Ectodermal cell (in vitro differentiated cells): ENCODE measurements around the gene DDX4.
"Not testable (repeated sequence)": the region's sequence is repeated elsewhere in the genome, so short reads cannot be mapped to it uniquely, and the experiment has no call there.

Source experiments
- H3K27ac ChIP-seq: 2 replicates; pipeline ENCODE4 v1.7.0; 2013; ENCODE audit warnings: mild to moderate bottlenecking, low read depth, low read length; ENCODE audit not compliant: insufficient read depth, poor library complexity, severe bottlenecking
- H3K27me3 ChIP-seq: 2 replicates; pipeline ENCODE4 v1.7.0; 2013; ENCODE audit warnings: mild to moderate bottlenecking, low read length; ENCODE audit not compliant: insufficient read depth, control insufficient read depth, poor library complexity, severe bottlenecking
- H3K36me3 ChIP-seq: one replicate; pipeline ENCODE4 v1.7.0; 2013; ENCODE audit warnings: low read length; ENCODE audit not compliant: control insufficient read depth, insufficient read depth
- H3K4me1 ChIP-seq: one replicate; pipeline ENCODE4 v1.7.0; 2013; ENCODE audit warnings: low read length; ENCODE audit not compliant: control insufficient read depth, insufficient read depth
- H3K4me3 ChIP-seq: 2 replicates; pipeline ENCODE4 v1.7.0; 2013; ENCODE audit warnings: low read depth, low read length, control low read depth; ENCODE audit not compliant: insufficient read depth
- H3K9me3 ChIP-seq: 2 replicates; pipeline ENCODE4 v1.7.0; 2013; ENCODE audit warnings: mild to moderate bottlenecking, low read length, moderate library complexity; ENCODE audit not compliant: control insufficient read depth
- WGBS, 2 experiments: methylation state at CpG; one replicate each; pipeline ENCODE4 v1.1.7; 2013; ENCODE audit warnings: missing lambda C conversion rate in 2 of 2; 5-methylcytosine and 5-hydroxymethylcytosine counted together

Gene DDX4

GRCh38 chr5:55758714-55759113, 20.9 kb downstream of the DDX4 start:
- no peaks in the 10 kb centered on the region for H3K27me3 ChIP-seq

GRCh38 chr5:55761721-55762120, 23.9 kb downstream of the DDX4 start:
- 91 to 98% methylated on average over 6 to 7 of the region's 7 CpGs for WGBS, 2 experiments
- H3K4me3 ChIP-seq, H3K4me1 ChIP-seq, H3K36me3 ChIP-seq, H3K9me3 ChIP-seq, H3K27ac ChIP-seq, H3K27me3 ChIP-seq: not testable (repeated sequence)

More at GRCh38 chr5:55758714-55759113, 20.9 kb downstream of the DDX4 start:
- Histone ChIP-seq H3K4me1 (no peaks in the 10 kb centered on the region), H3K4me3 (no peak overlapping the region), H3K9me3 (no peaks in the 10 kb centered on the region), H3K27ac (no peak overlapping the region), H3K36me3 (no peaks in the 10 kb centered on the region)
- 87 to 98% methylated on average over 2 of the region's 2 CpGs for WGBS, 2 experiments

DNA sequence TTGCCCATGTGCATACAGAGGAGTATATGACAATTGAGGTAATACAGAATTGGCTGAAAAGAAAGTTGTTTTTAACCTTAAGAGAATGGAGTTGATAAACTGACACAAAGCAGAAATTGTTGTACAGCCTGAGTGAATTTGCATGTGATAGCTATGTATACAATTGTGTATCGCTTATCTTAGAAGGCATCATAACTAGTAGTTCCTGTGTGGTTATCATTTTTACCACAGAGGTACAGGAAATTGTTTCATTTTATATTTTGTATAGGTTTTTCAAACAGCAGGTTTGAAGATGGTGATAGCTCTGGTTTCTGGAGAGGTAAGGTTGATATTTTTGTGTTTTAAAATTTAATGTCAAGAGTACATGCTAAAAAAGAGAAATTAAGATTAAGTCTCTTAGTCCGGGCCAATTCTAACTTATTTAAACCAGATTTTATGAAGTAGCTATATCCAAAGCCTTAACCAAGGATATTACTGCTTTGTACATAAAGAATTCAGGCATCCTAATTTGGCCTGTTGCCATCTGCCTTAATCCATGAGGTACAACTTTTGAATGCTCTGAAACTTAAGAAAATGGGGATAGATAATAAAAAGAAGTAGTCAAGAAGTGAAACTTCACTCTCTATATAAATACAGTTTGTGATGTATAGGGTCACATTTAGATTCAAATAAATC, 26.0 kb downstream of the DDX4 start:
- no peaks in the 10 kb centered on the region for H3K4me1 ChIP-seq
- no peaks in the 10 kb centered on the region for H3K9me3 ChIP-seq
- H3K27me3 ChIP-seq = no peaks in the 10 kb centered on the region
- H3K36me3 ChIP-seq = no peaks in the 10 kb centered on the region
- 92 to 93% methylated on average over 1 to 2 of the region's 2 CpGs for WGBS, 2 experiments
- H3K27ac ChIP-seq = no peak overlapping the region
- no peak overlapping the region for H3K4me3 ChIP-seq

DNA sequence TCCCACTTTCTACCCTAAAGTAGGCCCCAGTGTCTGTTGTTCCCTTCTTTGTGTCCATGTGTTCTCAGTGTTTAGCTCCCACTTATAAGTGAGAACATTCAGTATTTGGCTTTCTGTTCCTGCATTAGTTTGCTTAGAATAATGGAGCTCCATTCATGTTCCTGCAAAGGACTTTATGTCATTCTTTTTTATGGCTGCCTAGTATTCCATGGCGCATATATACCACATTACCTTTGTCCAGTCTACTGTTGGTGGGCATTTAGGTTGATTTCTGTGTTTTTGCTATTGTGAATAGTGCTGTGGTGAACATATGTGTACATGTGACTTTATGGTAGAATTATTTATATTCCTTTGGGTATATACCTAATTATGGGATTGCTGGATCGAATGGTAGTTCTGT, 30.4 kb downstream of the DDX4 start:
- H3K36me3 ChIP-seq = no peaks in the 10 kb centered on the region
- no peak overlapping the region for H3K27ac ChIP-seq
- no peaks in the 10 kb centered on the region for H3K27me3 ChIP-seq
- 80 to 94% methylated on average over 1 to 2 of the region's 2 CpGs for WGBS, 2 experiments
- no peak overlapping the region for H3K4me3 ChIP-seq
- no peaks in the 10 kb centered on the region for H3K4me1 ChIP-seq
- no peaks in the 10 kb centered on the region for H3K9me3 ChIP-seq

GRCh38 chr5:55771175-55771655, 33.4 kb downstream of the DDX4 start:
- H3K4me3 ChIP-seq = no peak overlapping the region
- H3K27me3 ChIP-seq = no peaks in the 10 kb centered on the region
- WGBS, 2 experiments = no CpG with 5 or more reads among the region's 2 CpGs
- no peaks in the 10 kb centered on the region for H3K4me1 ChIP-seq
- no peaks in the 10 kb centered on the region for H3K36me3 ChIP-seq
- H3K27ac ChIP-seq = no peak overlapping the region
- no peaks in the 10 kb centered on the region for H3K9me3 ChIP-seq

GRCh38 chr5:55773057-55773456, 35.2 kb downstream of the DDX4 start:
- 87 to 96% methylated on average over 1 of the region's 1 CpG for WGBS, 2 experiments
- H3K4me3 ChIP-seq = no peak overlapping the region
- no peaks in the 10 kb centered on the region for H3K36me3 ChIP-seq
- H3K27ac ChIP-seq = no peak overlapping the region
- no peaks in the 10 kb centered on the region for H3K4me1 ChIP-seq
- no peaks in the 10 kb centered on the region for H3K27me3 ChIP-seq
- H3K9me3 ChIP-seq = no peaks in the 10 kb centered on the region

DNA sequence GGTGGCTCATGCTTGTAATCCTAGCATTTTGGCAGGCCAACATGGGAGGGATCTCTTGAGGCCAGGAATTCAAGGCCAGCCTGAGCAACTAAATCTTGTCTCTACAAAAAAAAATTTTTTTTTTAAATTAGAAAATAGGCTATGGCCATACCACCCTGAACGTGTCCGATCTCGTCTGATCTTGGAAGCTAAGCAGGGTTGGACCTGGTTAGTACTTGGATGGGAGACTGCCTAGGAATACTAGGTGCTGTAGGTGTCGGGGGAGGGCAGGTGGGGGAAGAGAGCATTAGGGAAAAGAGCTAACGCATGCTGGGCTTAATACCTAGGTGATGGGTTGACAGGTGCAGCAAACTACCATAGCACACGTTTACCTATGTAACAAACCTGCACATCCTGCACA, 39.5 kb downstream of the DDX4 start:
- 91 to 93% methylated on average over 6 of the region's 6 CpGs for WGBS, 2 experiments
- Histone ChIP-seq H3K27me3 (no peaks in the 10 kb centered on the region), H3K36me3 (no peaks in the 10 kb centered on the region), H3K27ac (no peak overlapping the region), H3K4me3 (no peak overlapping the region), H3K9me3 (no peaks in the 10 kb centered on the region), H3K4me1 (no peaks in the 10 kb centered on the region)

GRCh38 chr5:55800924-55801323, 63.1 kb downstream of the DDX4 start:
- no peaks in the 10 kb centered on the region for H3K36me3 ChIP-seq
- 93 to 94% methylated on average over 4 to 6 of the region's 6 CpGs for WGBS, 2 experiments
- no peak overlapping the region for H3K4me3 ChIP-seq
- H3K4me1 ChIP-seq = no peaks in the 10 kb centered on the region
- no peaks in the 10 kb centered on the region for H3K27me3 ChIP-seq
- H3K27ac ChIP-seq = no peak overlapping the region
- H3K9me3 ChIP-seq = no peaks in the 10 kb centered on the region

- H3K27me3 ChIP-seq, H3K36me3 ChIP-seq, H3K4me1 ChIP-seq, H3K27ac ChIP-seq, H3K4me3 ChIP-seq, H3K9me3 ChIP-seq: not testable (repeated sequence)
- 90 to 93% methylated on average over 7 of the region's 7 CpGs for WGBS, 2 experiments
Measured at GRCh38 chr5:55808814-55809213, 71.0 kb downstream of the DDX4 start.

GRCh38 chr5:55815939-55816338, 78.1 kb downstream of the DDX4 start:
- not testable (repeated sequence) for H3K27me3 ChIP-seq, H3K4me1 ChIP-seq, H3K4me3 ChIP-seq, H3K9me3 ChIP-seq, H3K36me3 ChIP-seq, H3K27ac ChIP-seq
- WGBS, 2 experiments = 91 to 98% methylated on average over 4 of the region's 4 CpGs

- Histone ChIP-seq H3K9me3 (no peaks in the 10 kb centered on the region), H3K4me1 (no peaks in the 10 kb centered on the region), H3K36me3 (no peaks in the 10 kb centered on the region), H3K27me3 (peaks cover 8% of the 10 kb centered on the region), H3K4me3 (no peak overlapping the region), H3K27ac (no peak overlapping the region)
Measured at GRCh38 chr5:55816342-55816741, 78.5 kb downstream of the DDX4 start.
